IMR-90 (cell line): Measurements from ENCODE around the gene BTN3A1. TPM values are rescaled to one million over a fixed set of nuclear protein-coding genes. Genes with fewer than 3 reads are reported as not detected.

Experiments
- ATAC-seq: fragments of 200-7000 bp; cut with Tn5 transposase; 2 replicates; pipeline ENCODE4 v1.9.1; 2020; ENCODE audit warnings: low read depth, mild to moderate bottlenecking, moderate library complexity
- BruUV-seq: library from RNA; stranded (reverse); fragments of 400-500 nt; replicated peaks from 2 replicates; lab custom pipeline; 2021; lab: Mats Ljungman, UMichigan
- CTCF ChIA-PET: fragments of 300-600 bp; formaldehyde crosslinking; extraction: SDS; loops from one replicate; lab custom pipeline; 2021; ENCODE audit warnings: antibody characterized with exemption; lab: Yijun Ruan, JAX
- POLR2A ChIA-PET: fragments of 300-600 bp; sonication (Branson Sonifier 250); formaldehyde crosslinking; loops from one replicate; lab custom pipeline; 2022; ENCODE audit warnings: antibody characterized with exemption; ENCODE audit not compliant: unreplicated experiment; lab: Charles Lee
- DNase-seq: peaks from one replicate; pipeline ENCODE4 v3.0.0; 2013
- H2AFZ ChIP-seq: replicated peaks from 2 replicates; pipeline ENCODE3; 2013; ENCODE audit warnings: low read length, mild to moderate bottlenecking; ENCODE audit not compliant: poor library complexity
- H2AK5ac ChIP-seq: 2 replicates; pipeline ENCODE4 v1.6.1; 2013; ENCODE audit warnings: low read depth, low read length, inconsistent platforms
- H2AK9ac ChIP-seq: replicated peaks from 2 replicates; pipeline ENCODE3; 2013; ENCODE audit warnings: mild to moderate bottlenecking, low read depth, low read length, moderate library complexity; ENCODE audit not compliant: poor library complexity
- H2BK120ac ChIP-seq: 2 replicates; pipeline ENCODE4 v1.6.1; 2013; ENCODE audit warnings: low read depth, low read length, inconsistent platforms
- H2BK15ac ChIP-seq: 3 replicates; pipeline ENCODE4 v1.6.1; 2013; ENCODE audit warnings: low read depth, low read length, inconsistent platforms
- H2BK20ac ChIP-seq: 2 replicates; pipeline ENCODE4 v1.6.1; 2013; ENCODE audit warnings: low read depth, mild to moderate bottlenecking, inconsistent platforms, low read length, moderate library complexity
- H2BK5ac ChIP-seq: 2 replicates; pipeline ENCODE4 v1.6.1; 2013; ENCODE audit warnings: mild to moderate bottlenecking, low read depth, low read length, inconsistent platforms; ENCODE audit not compliant: poor library complexity, severe bottlenecking
- H3K14ac ChIP-seq: replicated peaks from 2 replicates; pipeline ENCODE4 v1.6.1; 2013; ENCODE audit warnings: low read depth, low read length, inconsistent platforms
- H3K18ac ChIP-seq: 2 replicates; pipeline ENCODE4 v1.6.1; 2013; ENCODE audit warnings: low read depth, low read length, control low read depth
- H3K23ac ChIP-seq: 2 replicates; pipeline ENCODE4 v1.6.1; 2013; ENCODE audit warnings: low read depth, low read length, inconsistent platforms
- H3K27ac ChIP-seq: 2 replicates; pipeline ENCODE4 v1.5.1; 2013; ENCODE audit warnings: mild to moderate bottlenecking, control low read depth, low read length; ENCODE audit not compliant: insufficient read depth
- H3K27me3 ChIP-seq: 2 replicates; pipeline ENCODE4 v1.6.1; 2013; ENCODE audit warnings: low read length; ENCODE audit not compliant: control insufficient read depth, insufficient read depth
- H3K36me3 ChIP-seq: 2 replicates; pipeline ENCODE4 v1.6.1; 2013; ENCODE audit warnings: low read length, mixed read lengths; ENCODE audit not compliant: control insufficient read depth, insufficient read depth
- H3K4ac ChIP-seq: 2 replicates; pipeline ENCODE4 v1.6.1; 2013; ENCODE audit warnings: low read depth, low read length, inconsistent platforms
- H3K4me1 ChIP-seq: 2 replicates; pipeline ENCODE4 v1.6.1; 2013; ENCODE audit warnings: low read length, mixed read lengths; ENCODE audit not compliant: control insufficient read depth, insufficient read depth
- H3K4me2 ChIP-seq: 2 replicates; pipeline ENCODE4 v1.6.1; 2013; ENCODE audit warnings: low read depth, mild to moderate bottlenecking, control low read depth, low read length, moderate library complexity
- H3K4me3 ChIP-seq: 2 replicates; pipeline ENCODE4 v1.5.1; 2013; ENCODE audit warnings: low read depth, mild to moderate bottlenecking, control low read depth, low read length, moderate library complexity; ENCODE audit not compliant: insufficient read depth
- H3K56ac ChIP-seq: 2 replicates; pipeline ENCODE4 v1.6.1; 2013; ENCODE audit warnings: low read length, inconsistent platforms; ENCODE audit not compliant: insufficient read depth; ENCODE audit errors: extremely low read depth
- H3K79me1 ChIP-seq, 2 experiments: 2 replicates each; pipeline ENCODE4 v1.6.1; 2013; ENCODE audit warnings: low read length in 2 of 2, inconsistent platforms in 1 of 2, low read depth in 1 of 2
- H3K9ac ChIP-seq: 2 replicates; pipeline ENCODE4 v1.6.1; 2013; ENCODE audit warnings: low read depth, low read length, control low read depth
- H3K9me1 ChIP-seq: 2 replicates; pipeline ENCODE4 v1.6.1; 2013; ENCODE audit warnings: low read length, inconsistent platforms; ENCODE audit not compliant: insufficient read depth
- H3K9me3 ChIP-seq: 2 replicates; pipeline ENCODE4 v1.6.1; 2013; ENCODE audit warnings: low read length; ENCODE audit not compliant: control insufficient read depth, insufficient read depth
- H4K20me1 ChIP-seq: 2 replicates; pipeline ENCODE4 v1.6.1; 2013; ENCODE audit warnings: low read length, inconsistent platforms; ENCODE audit not compliant: insufficient read depth
- H4K5ac ChIP-seq: 2 replicates; pipeline ENCODE4 v1.6.1; 2013; ENCODE audit warnings: mild to moderate bottlenecking, low read depth, low read length, control low read depth
- H4K8ac ChIP-seq, 2 experiments: 2 replicates each; pipeline ENCODE4 v1.6.1; 2013; ENCODE audit warnings: low read depth in 2 of 2, low read length in 2 of 2, control low read depth in 1 of 2, inconsistent platforms in 1 of 2
- H4K91ac ChIP-seq: 2 replicates; pipeline ENCODE4 v1.6.1; 2013; ENCODE audit warnings: low read depth, low read length, inconsistent platforms; ENCODE audit not compliant: insufficient read depth
- MXI1 ChIP-seq: IDR thresholded peaks from 2 replicates; pipeline ENCODE4 v1.6.1; 2012; ENCODE audit warnings: low read depth, mild to moderate bottlenecking, low read length, moderate library complexity, borderline replicate concordance
- WGBS, 2 experiments: methylation state at CpG; one replicate each; pipeline versions ENCODE4 v1.1.5 to v1.1.7; 2013; ENCODE audit warnings: missing lambda C conversion rate in 2 of 2; ENCODE audit not compliant: insufficient read length in 1 of 2; ENCODE audit errors: extremely low coverage in 2 of 2; 5-methylcytosine and 5-hydroxymethylcytosine counted together
- dilution Hi-C: fragments of 300-500 bp; cut with HindIII; formaldehyde crosslinking; loops from one replicate; pipeline ENCODE4 v1.14.3; 2018; ENCODE audit warnings: low sequenced_read_pairs; ENCODE audit not compliant: unreplicated experiment
- in situ Hi-C: fragments of 300-500 bp; cut with MboI; formaldehyde crosslinking; loops from 3 replicates; pipeline ENCODE4 v1.14.3; 2019; ENCODE audit warnings: low sequenced_read_pairs, inconsistent platforms, mixed read lengths
- intact Hi-C: fragments of 100-400 bp; cut with micrococcal nuclease; formaldehyde crosslinking; loops from 2 replicates; pipeline ENCODE4 v1.10.0; 2022
- polyA plus RNA-seq, 3 experiments: library from polyadenylated mRNA; depleted of rRNA; stranded (reverse); fragments of >200 nt; gene quantifications; 2 replicates each; pipeline ENCODE4 v1.2.3, GENCODE V29; 2012; ENCODE audit warnings: low replicate concordance in 1 of 3
- total RNA-seq: library from RNA; depleted of rRNA; stranded (reverse); fragments of >200 nt; gene quantifications from 2 replicates; pipeline ENCODE4 v1.2.3, GENCODE V29; 2012

BTN3A1 gene
- total and polyA plus RNA-seq, 2 of the 4 experiments (the other 2 are of a cell fraction), result 14.4 to 16.5 TPM

- Histone ChIP-seq H3K79me1 (peaks cover 0 to 8% of the 10 kb centered on the region in 2 experiments; a peak in 2 of 4 replicates), H3K23ac (no peak overlapping the region; the same call in 1 of the 2 replicates), H3K27me3 (no peaks in the 10 kb centered on the region), H2AK5ac (no peak overlapping the region), H3K9me3 (no peaks in the 10 kb centered on the region), H3K4me1 (peaks cover 9% of the 10 kb centered on the region), H4K8ac (no peak overlapping the region), H4K5ac (no peak overlapping the region), H3K4ac (no peak overlapping the region), H2AK9ac (no peak overlapping the region), H2BK20ac (no peak overlapping the region), H3K9me1 (peaks cover 4% of the 10 kb centered on the region; the same call in 1 of the 2 replicates), H4K91ac (no peak overlapping the region), H2BK5ac (no peak overlapping the region), H3K4me3 (no peak overlapping the region), H3K4me2 (no peak overlapping the region), H4K20me1 (no peaks in the 10 kb centered on the region), H3K36me3 (no peaks in the 10 kb centered on the region), H3K14ac (no peak overlapping the region), H2BK120ac (no peak overlapping the region), H3K27ac (no peak overlapping the region), H3K9ac (no peak overlapping the region), H2AFZ (no peak overlapping the region), H2BK15ac (no peak overlapping the region), H3K56ac (no peak overlapping the region), H3K18ac (no peak overlapping the region)
- CTCF ChIA-PET, result interaction anchor here (0.5 kb wide), 1 partner anchor 112 kb away, joined by 12 read pairs; no protein-coding TSS in a partner anchor
- dilution Hi-C loops (no loop called here), in situ Hi-C loops (no loop called here), intact Hi-C loops (no loop called here)
- no peak for TF ChIP-seq MXI1
- no peak for DNase-seq
- BruUV-seq, result no TSS peak
- no peak for ATAC-seq
- 80% methylated on average over 5 of the region's 9 CpGs; no CpG with 5 or more reads in 1 of the 2 experiments for WGBS, 2 experiments
- POLR2A ChIA-PET, result no interaction called here
Measured at GRCh38 chr6:26362093-26362835, 39.8 kb upstream of the BTN3A1 start.
